Breast epithelium (tissue), 3 donors: Measurements from ENCODE around the gene BDKRB1.
"Not testable (repeated sequence)": the region's sequence is repeated elsewhere in the genome, so short reads cannot be mapped to it uniquely, and the experiment has no call there.

Source experiments
- POLR2A ChIP-seq: fragments of 450-650 bp; IDR thresholded peaks from one replicate; pipeline ENCODE4 v1.6.1; 2016; ENCODE audit warnings: antibody characterized with exemption, mild to moderate bottlenecking, moderate library complexity
- TF ChIP-seq, protein P1 (sequence below), 3 donors: fragments of 450-650 bp; IDR thresholded peaks; one replicate each; pipeline ENCODE4 v1.5.1; 2016 to 2017; ENCODE audit warnings: antibody characterized with exemption in 3 of 3, mild to moderate bottlenecking in 3 of 3, moderate library complexity in 3 of 3

DNA sequence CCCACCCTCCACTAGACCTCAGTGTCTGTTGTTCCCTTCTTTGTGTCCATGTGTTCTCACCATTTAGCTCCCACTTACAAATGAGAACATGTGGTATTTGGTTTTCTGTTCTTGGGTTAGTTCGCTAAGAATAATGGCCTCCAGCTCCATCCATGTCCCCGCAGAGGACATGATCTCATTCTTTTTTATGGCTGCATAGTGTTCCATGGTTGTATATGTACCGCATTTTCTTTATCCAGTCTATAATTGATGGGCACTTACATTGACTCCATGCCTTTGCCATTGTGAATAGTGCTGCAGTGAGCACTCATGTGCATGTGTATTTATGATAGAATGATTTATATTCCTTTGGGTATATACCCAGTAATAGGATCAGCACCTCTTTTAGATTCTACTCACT lies 10.9 kb upstream of the BDKRB1 start:
- TF ChIP-seq, protein P1, sequence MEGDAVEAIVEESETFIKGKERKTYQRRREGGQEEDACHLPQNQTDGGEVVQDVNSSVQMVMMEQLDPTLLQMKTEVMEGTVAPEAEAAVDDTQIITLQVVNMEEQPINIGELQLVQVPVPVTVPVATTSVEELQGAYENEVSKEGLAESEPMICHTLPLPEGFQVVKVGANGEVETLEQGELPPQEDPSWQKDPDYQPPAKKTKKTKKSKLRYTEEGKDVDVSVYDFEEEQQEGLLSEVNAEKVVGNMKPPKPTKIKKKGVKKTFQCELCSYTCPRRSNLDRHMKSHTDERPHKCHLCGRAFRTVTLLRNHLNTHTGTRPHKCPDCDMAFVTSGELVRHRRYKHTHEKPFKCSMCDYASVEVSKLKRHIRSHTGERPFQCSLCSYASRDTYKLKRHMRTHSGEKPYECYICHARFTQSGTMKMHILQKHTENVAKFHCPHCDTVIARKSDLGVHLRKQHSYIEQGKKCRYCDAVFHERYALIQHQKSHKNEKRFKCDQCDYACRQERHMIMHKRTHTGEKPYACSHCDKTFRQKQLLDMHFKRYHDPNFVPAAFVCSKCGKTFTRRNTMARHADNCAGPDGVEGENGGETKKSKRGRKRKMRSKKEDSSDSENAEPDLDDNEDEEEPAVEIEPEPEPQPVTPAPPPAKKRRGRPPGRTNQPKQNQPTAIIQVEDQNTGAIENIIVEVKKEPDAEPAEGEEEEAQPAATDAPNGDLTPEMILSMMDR (IDR thresholded peaks at IDR 0.05) = not testable (repeated sequence)
- TF ChIP-seq POLR2A = not testable (repeated sequence)
